Prostate gland (tissue), 2 donors: ENCODE measurements around the gene CRY2.
"Not testable (repeated sequence)": the region's sequence is repeated elsewhere in the genome, so short reads cannot be mapped to it uniquely, and the experiment has no call there.

Source experiments
- POLR2A ChIP-seq: fragments of 450-650 bp; IDR thresholded peaks from one replicate; pipeline ENCODE4 v1.6.1; 2016; ENCODE audit warnings: antibody characterized with exemption, mild to moderate bottlenecking
- POLR2AphosphoS5 ChIP-seq: sonication (generic); formaldehyde crosslinking; IDR thresholded peaks from one replicate; pipeline ENCODE4 v1.6.1; 2017; ENCODE audit warnings: antibody characterized with exemption
- TF ChIP-seq, protein P1 (sequence below), 4 experiments: fragments of 200-600 bp in 2 of 4; fragments of 450-650 bp in 2 of 4; sonication (generic) in 2 of 4; IDR thresholded peaks; 1 replicate in 3 of 4; 2 replicates in 1 of 4; pipeline ENCODE4 v1.5.1; 2016 to 2019; ENCODE audit warnings: antibody characterized with exemption in 4 of 4, mild to moderate bottlenecking in 2 of 4, moderate library complexity in 2 of 4

DNA sequence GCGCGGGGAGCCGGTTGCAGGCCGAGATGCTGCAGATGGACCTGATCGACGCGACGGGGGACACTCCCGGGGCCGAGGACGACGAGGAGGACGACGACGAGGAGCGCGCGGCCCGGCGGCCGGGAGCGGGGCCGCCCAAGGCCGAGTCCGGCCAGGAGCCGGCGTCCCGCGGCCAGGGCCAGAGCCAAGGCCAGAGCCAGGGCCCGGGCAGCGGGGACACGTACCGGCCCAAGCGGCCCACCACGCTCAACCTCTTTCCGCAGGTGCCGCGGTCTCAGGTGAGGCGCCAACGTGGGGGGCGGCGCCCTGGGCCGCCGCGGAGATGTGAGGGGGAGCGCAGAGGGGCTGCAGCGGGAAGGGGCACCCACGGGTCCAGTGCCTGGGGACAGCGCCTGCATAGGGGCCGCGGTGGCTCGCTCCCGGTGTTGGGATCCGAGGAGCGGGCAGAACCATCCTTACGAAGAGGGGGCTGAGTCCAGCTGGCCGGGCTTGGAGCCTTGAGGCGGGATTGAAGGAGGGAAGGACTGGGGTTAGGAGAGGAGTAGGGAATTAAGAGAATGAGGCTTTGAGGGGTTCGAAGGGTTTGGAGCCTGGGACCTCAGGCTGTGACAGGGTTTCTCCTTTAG, 53.0 kb downstream of the CRY2 start:
- TF ChIP-seq POLR2A, POLR2AphosphoS5: not testable (repeated sequence)
- TF ChIP-seq, protein P1, sequence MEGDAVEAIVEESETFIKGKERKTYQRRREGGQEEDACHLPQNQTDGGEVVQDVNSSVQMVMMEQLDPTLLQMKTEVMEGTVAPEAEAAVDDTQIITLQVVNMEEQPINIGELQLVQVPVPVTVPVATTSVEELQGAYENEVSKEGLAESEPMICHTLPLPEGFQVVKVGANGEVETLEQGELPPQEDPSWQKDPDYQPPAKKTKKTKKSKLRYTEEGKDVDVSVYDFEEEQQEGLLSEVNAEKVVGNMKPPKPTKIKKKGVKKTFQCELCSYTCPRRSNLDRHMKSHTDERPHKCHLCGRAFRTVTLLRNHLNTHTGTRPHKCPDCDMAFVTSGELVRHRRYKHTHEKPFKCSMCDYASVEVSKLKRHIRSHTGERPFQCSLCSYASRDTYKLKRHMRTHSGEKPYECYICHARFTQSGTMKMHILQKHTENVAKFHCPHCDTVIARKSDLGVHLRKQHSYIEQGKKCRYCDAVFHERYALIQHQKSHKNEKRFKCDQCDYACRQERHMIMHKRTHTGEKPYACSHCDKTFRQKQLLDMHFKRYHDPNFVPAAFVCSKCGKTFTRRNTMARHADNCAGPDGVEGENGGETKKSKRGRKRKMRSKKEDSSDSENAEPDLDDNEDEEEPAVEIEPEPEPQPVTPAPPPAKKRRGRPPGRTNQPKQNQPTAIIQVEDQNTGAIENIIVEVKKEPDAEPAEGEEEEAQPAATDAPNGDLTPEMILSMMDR (IDR thresholded peaks at IDR 0.05): not testable (repeated sequence)
